ENCODE data around the gene SSH3. TPM values are rescaled to one million over a fixed set of nuclear protein-coding genes. Genes with fewer than 3 reads are reported as not detected.

Gene SSH3
- total and polyA plus RNA-seq, 2 of the 8 experiments (the other 6 are each of a cell fraction or from before 2014, with no cell fraction given), result 16.9 to 19.8 TPM

DNA sequence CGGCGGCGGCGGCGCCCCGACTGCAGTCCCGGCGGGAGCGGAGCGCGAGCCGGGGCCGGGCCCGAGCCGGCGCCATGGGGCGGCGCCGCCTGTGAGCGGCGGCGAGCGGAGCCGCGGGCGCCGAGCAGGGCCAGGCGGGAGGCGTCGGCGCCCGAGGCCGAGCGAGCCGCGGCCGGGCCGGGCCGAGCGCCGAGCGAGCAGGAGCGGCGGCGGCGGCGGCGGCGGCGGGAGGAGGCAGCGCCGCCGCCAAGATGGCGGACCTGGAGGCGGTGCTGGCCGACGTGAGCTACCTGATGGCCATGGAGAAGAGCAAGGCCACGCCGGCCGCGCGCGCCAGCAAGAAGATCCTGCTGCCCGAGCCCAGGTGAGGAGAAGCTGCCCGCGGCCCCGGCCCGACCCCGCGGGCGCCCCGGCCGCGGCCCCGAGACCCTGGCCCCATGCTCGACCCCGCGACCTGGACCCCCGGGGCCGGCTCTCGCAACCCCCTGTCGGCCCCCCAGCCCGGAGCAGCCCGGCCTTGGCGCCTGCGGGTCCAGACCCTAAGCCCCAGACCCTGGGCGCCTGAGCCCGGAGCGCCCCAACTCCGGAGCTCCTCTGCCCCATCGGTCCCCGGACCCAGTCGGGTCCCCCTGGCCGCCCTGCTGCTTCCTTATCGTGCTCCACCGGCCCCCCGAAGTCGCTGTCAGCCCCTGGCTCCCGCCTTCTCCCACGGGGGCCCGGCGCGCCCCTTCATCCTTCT is 36.7 kb upstream of the SSH3 start, which contains the start of gene GRK2 (continued):
- TF ChIP-seq SUZ12 (IDR thresholded peaks at IDR 0.05; ENCODE audit: low read length) (no peak), KDM4A (IDR thresholded peaks at IDR 0.05; ENCODE audit: low read depth, low read length, severe bottlenecking) (peak; percentile 57), SIRT6 (IDR thresholded peaks at IDR 0.05; ENCODE audit: low read length) (no peak), CHD2 (IDR thresholded peaks at IDR 0.05; ENCODE audit: low read length) (no peak), POU5F1 (IDR thresholded peaks at IDR 0.05; ENCODE audit: low read depth, low read length) (no peak), JUND (IDR thresholded peaks at IDR 0.05; ENCODE audit: low read length) (no peak), EGR1 (IDR thresholded peaks at IDR 0.05; ENCODE audit: borderline replicate concordance, low read depth, low read length) (no peak), CBX5 (IDR thresholded peaks at IDR 0.05; ENCODE audit: low read depth, low read length) (no peak), YY1 (IDR thresholded peaks at IDR 0.05; ENCODE audit: low read depth, low read length) (peak; percentile 87; the same call in 1 of the 2 replicates), PHF8 (conservative IDR thresholded peaks at IDR 0.05; ENCODE audit: low read depth, low read length) (0 out of 2 replicates have a peak, but pooled peaks have one; percentile 47), NANOG (IDR thresholded peaks at IDR 0.05; ENCODE audit: insufficient read depth, low read depth, low read length, poor library complexity, severe bottlenecking) (no peak), SAP30 (IDR thresholded peaks at IDR 0.05; ENCODE audit: insufficient read depth, insufficient replicate concordance, low read length) (no peak), BCL11A (IDR thresholded peaks at IDR 0.05; ENCODE audit: low read depth in 2 of 2, low read length in 2 of 2) (no peak), RNF2 (IDR thresholded peaks at IDR 0.05; ENCODE audit: borderline replicate concordance, low read depth, low read length, missing control alignments, poor library complexity, severe bottlenecking) (no peak), TAF1 (IDR thresholded peaks at IDR 0.05; ENCODE audit: low read depth, low read length) (no peak; the same call in 1 of the 2 replicates), EZH2 (IDR thresholded peaks at IDR 0.05; ENCODE audit: low read depth, low read length, severe bottlenecking) (no peak), NRF1 (IDR thresholded peaks at IDR 0.05; ENCODE audit: low read depth, low read length) (no peak), SP2 (IDR thresholded peaks at IDR 0.05; ENCODE audit: low read length) (no peak), EP300 (IDR thresholded peaks at IDR 0.05; ENCODE audit: borderline replicate concordance in 1 of 2, low read depth in 2 of 2, low read length in 2 of 2) (no peak)
